ENCODE measurements around the gene ATG7. TPM values are rescaled to one million over a fixed set of nuclear protein-coding genes. Genes with fewer than 3 reads are reported as not detected.
"Not testable (repeated sequence)": the region's sequence is repeated elsewhere in the genome, so short reads cannot be mapped to it uniquely, and the experiment has no call there.

The ATG7 gene
- total RNA-seq, 2 experiments from 2014 or later, result 29.5 to 34.2 TPM

- H3K36me3 Mint-ChIP-seq (ENCODE audit: low read depth), result peaks cover 67% of the 10 kb centered on the region
- H3K9me3 Mint-ChIP-seq, H3K27ac Mint-ChIP-seq, H3K4me3 Mint-ChIP-seq, DNase-seq, H3K27me3 Mint-ChIP-seq, H3K4me1 Mint-ChIP-seq, POLR2A ChIA-PET: not testable (repeated sequence)
- CTCF ChIA-PET, result interaction anchor here (1.3 kb wide), 1 partner anchor 14 kb away, joined by 3 read pairs; no protein-coding TSS in a partner anchor
Observed at GRCh38 chr3:11348877-11349276, 76.7 kb downstream of the ATG7 start.

GRCh38 chr3:11349446-11349845, 77.2 kb downstream of the ATG7 start:
- Mint-ChIP-seq H3K27me3 (no peaks in the 10 kb centered on the region), H3K4me1 (no peaks in the 10 kb centered on the region), H3K4me3 (no peak overlapping the region), H3K36me3 (ENCODE audit: low read depth) (peaks cover 66% of the 10 kb centered on the region), H3K9me3 (peaks cover 4% of the 10 kb centered on the region), H3K27ac (no peak overlapping the region)
- ChIA-PET CTCF (interaction anchor here (0.6 to 1.3 kb wide), 3 partner anchors 11 to 32 kb away, joined by 3 to 4 read pairs (median 3); no protein-coding TSS in a partner anchor), POLR2A (no interaction called here)
- no peak for DNase-seq

GRCh38 chr3:11350374-11350773, 78.2 kb downstream of the ATG7 start:
- Mint-ChIP-seq H3K27me3 (no peaks in the 10 kb centered on the region), H3K4me3 (no peak overlapping the region), H3K9me3 (peaks cover 4% of the 10 kb centered on the region), H3K36me3 (ENCODE audit: low read depth) (peaks cover 67% of the 10 kb centered on the region), H3K27ac (no peak overlapping the region), H3K4me1 (no peaks in the 10 kb centered on the region)
- ChIA-PET POLR2A (no interaction called here), CTCF (interaction anchor here (0.6 to 1.1 kb wide), 3 partner anchors 11 to 1521 kb away, joined by 3 to 6 read pairs (median 3); no protein-coding TSS in a partner anchor)
- DNase-seq, result no peak

- Mint-ChIP-seq H3K9me3 (peaks cover 4% of the 10 kb centered on the region), H3K36me3 (ENCODE audit: low read depth) (peaks cover 66% of the 10 kb centered on the region), H3K27me3 (no peaks in the 10 kb centered on the region), H3K4me3 (no peak overlapping the region), H3K27ac (no peak overlapping the region), H3K4me1 (no peaks in the 10 kb centered on the region)
- ChIA-PET POLR2A (no interaction called here), CTCF (no interaction called here)
- no peak for DNase-seq
Observed at GRCh38 chr3:11351451-11351850, 79.3 kb downstream of the ATG7 start.

GRCh38 chr3:11356269-11356668, 84.1 kb downstream of the ATG7 start:
- H3K27me3 Mint-ChIP-seq, result no peaks in the 10 kb centered on the region
- no peaks in the 10 kb centered on the region for H3K4me1 Mint-ChIP-seq
- H3K9me3 Mint-ChIP-seq, result no peaks in the 10 kb centered on the region
- CTCF ChIA-PET, result interaction anchor here (1.4 kb wide), 1 partner anchor 23 kb away, joined by 3 read pairs; no protein-coding TSS in a partner anchor
- POLR2A ChIA-PET, result no interaction called here
- H3K4me3 Mint-ChIP-seq, result no peak overlapping the region
- no peak for DNase-seq
- H3K27ac Mint-ChIP-seq, result no peak overlapping the region
- peaks cover 26% of the 10 kb centered on the region for H3K36me3 Mint-ChIP-seq (ENCODE audit: low read depth)

- ChIA-PET CTCF (no interaction called here), POLR2A (no interaction called here)
- Mint-ChIP-seq H3K4me1 (no peaks in the 10 kb centered on the region), H3K4me3 (no peak overlapping the region), H3K27me3 (no peaks in the 10 kb centered on the region), H3K27ac (no peak overlapping the region), H3K36me3 (ENCODE audit: low read depth) (peaks cover 38% of the 10 kb centered on the region), H3K9me3 (no peaks in the 10 kb centered on the region)
- DNase-seq, result no peak
Observed at GRCh38 chr3:11362600-11362999, 90.4 kb downstream of the ATG7 start.

- no peak for DNase-seq
- Mint-ChIP-seq H3K9me3 (no peaks in the 10 kb centered on the region), H3K4me3 (no peak overlapping the region), H3K27ac (no peak overlapping the region), H3K36me3 (ENCODE audit: low read depth) (peaks cover 42% of the 10 kb centered on the region), H3K27me3 (no peaks in the 10 kb centered on the region), H3K4me1 (no peaks in the 10 kb centered on the region)
- ChIA-PET CTCF (interaction anchor here (1.1 to 1.4 kb wide), 3 partner anchors 9 to 15 kb away, joined by 4 to 5 read pairs (median 5); no protein-coding TSS in a partner anchor), POLR2A (no interaction called here)
Observed at GRCh38 chr3:11363715-11364114, 91.5 kb downstream of the ATG7 start.

GRCh38 chr3:11364181-11364580, 92.0 kb downstream of the ATG7 start:
- no peak for DNase-seq
- H3K27me3 Mint-ChIP-seq, result no peaks in the 10 kb centered on the region
- ChIA-PET CTCF (interaction anchor here (1.0 to 1.4 kb wide), 4 partner anchors 8 to 24 kb away, joined by 3 to 5 read pairs (median 4); no protein-coding TSS in a partner anchor), POLR2A (no interaction called here)
- no peak overlapping the region for H3K27ac Mint-ChIP-seq
- no peaks in the 10 kb centered on the region for H3K9me3 Mint-ChIP-seq
- no peak overlapping the region for H3K4me3 Mint-ChIP-seq
- no peaks in the 10 kb centered on the region for H3K4me1 Mint-ChIP-seq
- peaks cover 42% of the 10 kb centered on the region for H3K36me3 Mint-ChIP-seq (ENCODE audit: low read depth)

- CTCF ChIA-PET, result no interaction called here
Observed at GRCh38 chr3:11367143-11367693, 95.0 kb downstream of the ATG7 start.

GRCh38 chr3:11370191-11370590, 98.0 kb downstream of the ATG7 start:
- POLR2A ChIA-PET, result no interaction called here
- no peak overlapping the region for H3K27ac Mint-ChIP-seq
- no peak for DNase-seq
- no peak overlapping the region for H3K4me3 Mint-ChIP-seq
- CTCF ChIA-PET, result interaction anchor here (0.8 kb wide), 1 partner anchor 9 kb away, joined by 3 read pairs; no protein-coding TSS in a partner anchor
- peaks cover 4% of the 10 kb centered on the region for H3K4me1 Mint-ChIP-seq
- H3K9me3 Mint-ChIP-seq, result no peaks in the 10 kb centered on the region
- peaks cover 23% of the 10 kb centered on the region for H3K36me3 Mint-ChIP-seq (ENCODE audit: low read depth)
- no peaks in the 10 kb centered on the region for H3K27me3 Mint-ChIP-seq

More at GRCh38 chr3:11367143-11367693, 95.0 kb downstream of the ATG7 start:
- Mint-ChIP-seq H3K4me3 (no peak overlapping the region), H3K27ac (no peak overlapping the region), H3K4me1 (no peaks in the 10 kb centered on the region), H3K9me3 (no peaks in the 10 kb centered on the region), H3K36me3 (ENCODE audit: low read depth) (peaks cover 37% of the 10 kb centered on the region), H3K27me3 (no peaks in the 10 kb centered on the region)
- DNase-seq, result no peak
- POLR2A ChIA-PET, result interaction anchor here (0.6 kb wide), 1 partner anchor 63 kb away, joined by 3 read pairs; no protein-coding TSS in a partner anchor

- Mint-ChIP-seq H3K9me3 (no peaks in the 10 kb centered on the region), H3K36me3 (ENCODE audit: low read depth) (peaks cover 18% of the 10 kb centered on the region), H3K27me3 (no peaks in the 10 kb centered on the region), H3K4me1 (peaks cover 4% of the 10 kb centered on the region), H3K4me3 (no peak overlapping the region), H3K27ac (no peak overlapping the region)
- ChIA-PET POLR2A (no interaction called here), CTCF (no interaction called here)
- no peak for DNase-seq
Observed at GRCh38 chr3:11370966-11371365, 98.8 kb downstream of the ATG7 start.

- H3K27me3 Mint-ChIP-seq, result no peaks in the 10 kb centered on the region
- DNase-seq, result no peak
- H3K36me3 Mint-ChIP-seq (ENCODE audit: low read depth), result peaks cover 14% of the 10 kb centered on the region
- no peaks in the 10 kb centered on the region for H3K9me3 Mint-ChIP-seq
- ChIA-PET POLR2A (no interaction called here), CTCF (interaction anchor here (1.1 to 2.2 kb wide), 2 partner anchors 8 to 18 kb away, joined by 3 to 5 read pairs; no protein-coding TSS in a partner anchor)
- no peak overlapping the region for H3K4me3 Mint-ChIP-seq
- H3K27ac Mint-ChIP-seq, result no peak overlapping the region
- peaks cover 4% of the 10 kb centered on the region for H3K4me1 Mint-ChIP-seq
Observed at GRCh38 chr3:11371747-11372146, 99.5 kb downstream of the ATG7 start.

GRCh38 chr3:11373235-11373634, 101.0 kb downstream of the ATG7 start:
- peaks cover 9% of the 10 kb centered on the region for H3K36me3 Mint-ChIP-seq (ENCODE audit: low read depth)
- no peaks in the 10 kb centered on the region for H3K27me3 Mint-ChIP-seq
- H3K27ac Mint-ChIP-seq, result no peak overlapping the region
- peaks cover 4% of the 10 kb centered on the region for H3K4me1 Mint-ChIP-seq
- no peak for DNase-seq
- POLR2A ChIA-PET, result no interaction called here
- no peaks in the 10 kb centered on the region for H3K9me3 Mint-ChIP-seq
- CTCF ChIA-PET, result interaction anchor here (0.7 to 2.2 kb wide), 4 partner anchors 10 to 453 kb away, joined by 3 to 5 read pairs (median 3); no protein-coding TSS in a partner anchor
- H3K4me3 Mint-ChIP-seq, result no peak overlapping the region
